Measurements from ENCODE around the gene KCNK15.
A peak's percentile ranks its signal among the peaks of the same experiment; 100 is the strongest.

The KCNK15 gene

GRCh38 chr20:44736170-44737021 is 9.3 kb upstream of the KCNK15 start:
- peak; percentile 31 for DNase-seq

- DNase-seq, result no peak
These were observed 8.5 kb upstream of the KCNK15 start for GRCh38 chr20:44737116-44737515.

GRCh38 chr20:44738813-44739477 is 6.7 kb upstream of the KCNK15 start:
- peak; percentile 63 for DNase-seq

- DNase-seq, result no peak
These were observed 5.7 kb upstream of the KCNK15 start for GRCh38 chr20:44739942-44740341.

GRCh38 chr20:44742304-44743079 is 3.2 kb upstream of the KCNK15 start:
- DNase-seq, result no peak

GRCh38 chr20:44743080-44743701 is 2.5 kb upstream of the KCNK15 start:
- DNase-seq, result no peak

GRCh38 chr20:44743916-44744655 is 1.6 kb upstream of the KCNK15 start:
- DNase-seq, result no peak

- DNase-seq, result no peak
These were observed 505 bp upstream of the KCNK15 start for GRCh38 chr20:44745122-44745597.

GRCh38 chr20:44746367-44747165 is 901 bp downstream of the KCNK15 start:
- no peak for DNase-seq

GRCh38 chr20:44747166-44748004 is 1.7 kb downstream of the KCNK15 start:
- peak; percentile 84 for DNase-seq

GRCh38 chr20:44748005-44748370 is 2.3 kb downstream of the KCNK15 start:
- no peak for DNase-seq

- peak; percentile 21 for DNase-seq
These were observed 4.6 kb downstream of the KCNK15 start for GRCh38 chr20:44750081-44750805.

GRCh38 chr20:44752099-44752931 is 6.7 kb downstream of the KCNK15 start:
- no peak for DNase-seq

GRCh38 chr20:44754554-44754953 is 8.9 kb downstream of the KCNK15 start:
- DNase-seq, result no peak

- no peak for DNase-seq
These were observed 10.5 kb downstream of the KCNK15 start for GRCh38 chr20:44756011-44756688.

GRCh38 chr20:44756956-44757355 is 11.3 kb downstream of the KCNK15 start:
- no peak for DNase-seq

- no peak for DNase-seq
These were observed 12.8 kb downstream of the KCNK15 start for GRCh38 chr20:44758247-44759101.

All from stimulated activated CD4-positive, alpha-beta T cell treated with anti-CD3 and anti-CD28 coated beads, Interleukin-15, amount 100 ng/mL, for 24 hours (primary cell).